ENCODE results near the gene RER1.

Gene RER1

DNA sequence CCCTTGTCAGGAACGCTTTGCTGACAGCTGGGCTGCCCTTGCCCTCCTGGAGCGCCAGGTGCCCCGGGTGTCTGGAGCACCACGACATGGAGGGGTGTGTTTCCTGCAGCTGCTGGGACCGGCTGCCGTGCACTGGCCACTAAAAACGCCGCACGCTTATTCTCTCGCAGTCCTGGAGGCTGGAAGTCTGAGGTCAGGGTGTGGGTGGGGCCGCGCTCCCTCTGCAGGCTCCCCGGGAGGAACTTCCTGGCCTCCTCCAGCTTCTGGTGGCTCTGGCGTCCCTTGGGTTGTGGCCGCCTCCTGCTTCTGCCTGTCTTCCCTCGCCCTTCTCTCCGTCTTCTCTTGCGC is 56.4 kb downstream of the RER1 start:
- no peak for DNase-seq

DNA sequence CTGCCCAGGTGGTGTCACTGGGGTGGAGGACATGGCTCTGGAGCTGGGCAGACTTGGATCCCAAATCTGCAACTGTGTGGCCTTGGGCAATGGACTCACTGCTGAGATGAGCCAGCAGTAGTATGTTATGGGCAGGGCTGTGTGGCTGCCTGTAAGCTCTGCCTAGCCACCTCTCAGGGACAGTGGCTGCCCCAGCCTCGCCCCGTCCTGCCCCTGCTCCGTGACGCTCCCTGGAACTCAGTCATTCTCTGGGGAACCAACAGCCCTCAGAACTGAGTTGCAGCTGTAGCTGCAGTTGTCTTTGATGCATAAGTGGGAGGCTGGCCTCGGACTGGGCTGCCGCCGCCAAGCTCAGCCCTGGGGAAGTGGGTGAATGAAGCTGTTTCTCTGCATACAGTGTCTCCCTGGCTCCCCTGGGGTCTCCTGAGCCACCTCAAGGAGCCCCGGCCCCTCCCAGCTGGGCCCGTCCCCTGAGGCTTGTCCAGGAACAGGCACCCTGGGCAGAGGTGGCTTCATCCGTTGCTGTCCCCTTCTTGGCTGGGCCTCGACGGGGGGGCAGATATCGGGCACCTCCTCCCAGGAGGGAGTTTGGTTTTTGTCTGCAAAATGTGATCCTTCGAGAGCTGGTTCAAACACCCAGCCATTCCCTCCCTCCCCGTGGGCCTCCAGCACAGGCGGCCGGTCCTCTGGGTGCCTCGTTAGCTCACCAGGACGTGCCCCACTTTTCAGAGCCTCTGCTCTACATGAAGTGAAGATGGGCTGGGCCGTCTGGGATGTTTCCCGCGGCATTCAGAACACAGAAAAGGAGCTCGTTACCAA is 58.2 kb downstream of the RER1 start:
- DNase-seq = no peak

GRCh38 chr1:2451741-2452140 is 60.1 kb downstream of the RER1 start:
- no peak for DNase-seq

DNA sequence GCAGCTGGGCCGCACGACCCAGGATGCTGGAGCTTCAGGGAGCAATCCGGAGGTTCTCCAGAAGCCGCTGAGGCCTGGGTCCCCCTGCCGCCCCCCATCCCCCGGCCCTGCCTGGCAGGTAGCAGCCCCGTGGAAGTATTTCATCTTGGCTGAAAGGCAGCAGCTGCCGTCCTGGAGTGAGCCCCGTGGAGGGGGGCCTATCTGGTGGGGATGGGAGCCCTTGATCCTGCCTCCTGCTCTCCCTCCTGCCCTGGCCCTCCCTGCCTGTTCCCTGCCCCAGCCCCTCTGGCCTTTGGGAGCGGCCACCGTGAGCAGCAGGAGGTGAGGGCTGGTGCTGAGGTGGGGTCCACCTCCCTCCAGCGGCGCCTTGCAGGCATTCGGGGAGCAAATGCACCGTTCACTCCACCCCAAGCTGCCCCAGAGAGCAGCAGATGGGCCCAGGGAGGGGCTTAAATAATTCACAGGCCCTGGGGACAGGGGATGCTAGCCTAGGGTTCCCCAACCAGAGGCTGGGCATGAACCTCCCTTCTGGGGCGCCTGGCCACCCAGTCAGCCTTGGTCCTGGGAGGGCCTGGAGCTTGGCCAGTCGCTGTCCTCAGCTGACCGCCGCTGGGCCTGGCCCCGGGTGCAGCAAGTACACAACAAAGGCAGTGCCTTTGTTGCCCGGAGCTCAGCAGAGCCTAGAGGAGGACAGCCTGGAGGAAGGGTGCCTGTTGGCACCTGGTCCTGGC is 60.7 kb downstream of the RER1 start:
- DNase-seq = no peak

DNA sequence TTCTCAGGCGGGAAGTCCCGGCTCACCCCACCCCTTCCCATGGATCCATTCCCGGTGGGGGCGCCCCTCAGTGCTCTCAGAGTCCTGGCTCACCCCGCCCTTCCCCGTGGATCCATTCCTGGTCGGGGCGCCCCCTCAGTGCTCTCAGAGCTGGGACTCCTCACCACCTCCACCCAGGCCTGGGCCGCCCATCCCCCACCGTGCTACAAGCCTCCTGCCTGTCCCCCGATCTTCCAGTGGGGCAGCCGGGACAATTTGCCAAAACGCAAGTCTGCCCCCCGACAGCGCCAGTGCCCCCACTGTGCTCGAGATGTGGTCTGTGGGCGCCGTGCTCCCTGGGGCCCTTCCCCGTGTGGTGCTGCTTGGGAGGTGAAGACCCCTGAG is 61.3 kb downstream of the RER1 start:
- DNase-seq = no peak

DNA sequence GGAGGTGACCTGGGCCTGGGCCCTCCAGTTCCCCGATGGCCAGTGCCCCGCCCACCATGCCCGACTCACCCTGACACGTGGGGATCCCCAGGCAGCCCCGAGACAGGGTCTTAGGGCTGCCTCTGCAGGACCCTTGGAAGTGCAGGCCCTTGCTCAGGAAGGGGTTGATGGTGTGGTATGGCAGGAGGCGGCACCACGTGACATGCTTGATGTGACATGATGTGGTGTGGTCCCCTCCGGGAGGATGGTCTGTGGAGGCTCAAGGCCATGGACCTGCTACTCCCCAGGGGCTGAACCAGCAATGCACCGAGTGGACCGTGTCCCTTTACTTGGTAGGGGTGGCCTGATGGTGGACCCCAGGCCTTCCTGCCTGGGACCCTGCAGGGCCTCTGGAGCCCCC is 62.6 kb downstream of the RER1 start:
- DNase-seq = no peak

Data from stimulated activated CD4-positive, alpha-beta T cell treated with anti-CD3 and anti-CD28 coated beads, Interleukin-2, amount 100 ng/mL, for 48 hours (primary cell).